HG02623 (cell line): ENCODE results near the gene GTF2I.
"Not testable (repeated sequence)": the region's sequence is repeated elsewhere in the genome, so short reads cannot be mapped to it uniquely, and the experiment has no call there.

Experiments
- ATAC-seq: cut with Tn5 transposase; IDR thresholded peaks from one replicate; pipeline ENCODE4 v1.9.1; 2021; ENCODE audit warnings: moderate library complexity; ENCODE audit not compliant: unreplicated experiment

GTF2I gene

DNA sequence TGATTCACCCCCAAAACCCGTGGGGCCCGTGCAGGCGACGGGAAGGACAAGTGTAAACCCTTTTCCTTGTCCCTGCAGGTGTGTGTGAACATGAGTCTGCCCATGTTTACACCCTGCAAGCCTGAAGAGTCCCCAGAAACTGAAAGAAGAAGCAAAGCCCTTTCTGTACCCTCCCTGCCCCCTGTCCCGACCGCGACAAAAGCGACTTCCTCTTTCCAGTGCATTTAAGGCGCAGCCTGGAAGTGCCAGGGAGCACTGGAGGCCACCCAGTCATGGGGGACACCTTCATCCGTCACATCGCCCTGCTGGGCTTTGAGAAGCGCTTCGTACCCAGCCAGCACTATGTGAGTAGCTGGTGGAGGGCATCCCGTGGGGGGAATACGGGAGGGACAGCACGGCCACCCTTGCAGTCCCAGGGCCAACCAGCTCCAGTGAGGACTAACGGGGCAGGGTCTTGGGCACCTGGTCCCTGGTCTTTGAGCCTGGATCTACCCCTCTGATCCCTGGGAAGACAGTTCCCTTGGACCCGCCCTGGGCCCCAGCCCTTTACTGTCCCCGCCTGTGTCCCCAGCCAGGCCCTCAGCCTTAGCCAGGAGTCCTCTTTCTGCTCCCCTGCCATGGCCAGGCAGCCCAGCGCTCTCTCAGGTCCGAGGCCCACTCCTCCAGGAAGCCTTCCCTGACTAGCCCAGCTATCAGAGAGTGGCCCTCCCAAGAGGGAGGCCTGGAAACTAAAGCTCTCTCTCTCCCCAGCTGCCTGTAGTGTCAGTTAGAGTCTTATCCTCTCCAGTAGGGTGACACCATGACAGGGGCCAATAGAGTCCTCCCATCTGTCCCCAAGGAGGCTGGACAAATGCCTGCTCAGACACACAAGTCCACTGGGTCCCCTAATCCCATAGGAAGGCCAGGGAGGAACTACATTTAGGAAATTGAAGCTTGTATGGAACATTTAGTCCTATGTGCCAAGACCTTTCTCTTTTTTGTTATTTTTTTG, 116.5 kb downstream of the GTF2I start, which contains the start of gene NCF1:
NCF1 (plus strand) TSS at position 252 of the 991 bp plus-strand sequence; CDS start at position 273, 21 bp downstream.
- peak; percentile 65 for ATAC-seq

DNA sequence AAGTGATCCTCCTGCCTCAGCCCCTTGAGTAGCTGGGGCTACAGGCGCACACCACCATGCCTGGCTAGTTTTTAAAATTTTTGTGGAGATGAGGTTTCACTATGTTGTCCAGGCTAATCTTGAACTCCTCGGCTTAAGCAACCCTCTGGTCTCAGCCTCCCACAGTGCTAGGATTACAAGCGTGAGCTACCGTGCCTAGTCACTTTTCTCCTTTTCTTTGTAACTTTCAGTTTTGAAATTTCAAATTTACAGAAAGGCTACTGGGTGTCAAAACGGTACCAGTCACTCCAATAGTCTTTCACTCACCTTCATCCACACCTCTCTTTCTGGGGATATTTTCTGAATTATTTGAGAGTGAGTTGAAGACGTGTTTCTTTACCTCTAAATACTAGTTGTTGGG, 117.6 kb downstream of the GTF2I start:
- peak; percentile 35 for ATAC-seq

- not testable (repeated sequence) for ATAC-seq
Measured at GRCh38 chr7:74779053-74779452, 121.5 kb downstream of the GTF2I start.

GRCh38 chr7:74781746-74782145, 124.2 kb downstream of the GTF2I start:
- ATAC-seq = not testable (repeated sequence)

DNA sequence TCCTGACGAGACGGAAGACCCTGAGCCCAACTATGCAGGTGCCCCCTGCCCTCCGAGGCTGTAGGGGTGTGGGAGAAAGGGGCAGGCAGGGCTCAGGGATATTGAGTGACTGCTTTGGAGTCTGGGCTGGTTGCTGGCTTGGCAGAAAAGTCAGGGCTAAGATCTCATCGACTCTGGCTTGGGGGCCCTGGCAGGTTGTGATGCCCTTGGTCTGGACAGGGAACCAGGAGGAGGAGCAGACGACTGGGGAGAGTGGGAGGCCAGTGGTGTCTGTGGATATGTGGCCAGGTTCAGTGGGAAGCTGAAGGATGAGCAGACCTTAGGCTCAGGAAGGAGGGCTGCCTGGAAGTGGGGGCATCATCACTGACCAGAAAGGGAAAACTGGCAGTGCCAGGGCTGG, 126.1 kb downstream of the GTF2I start:
- not testable (repeated sequence) for ATAC-seq

DNA sequence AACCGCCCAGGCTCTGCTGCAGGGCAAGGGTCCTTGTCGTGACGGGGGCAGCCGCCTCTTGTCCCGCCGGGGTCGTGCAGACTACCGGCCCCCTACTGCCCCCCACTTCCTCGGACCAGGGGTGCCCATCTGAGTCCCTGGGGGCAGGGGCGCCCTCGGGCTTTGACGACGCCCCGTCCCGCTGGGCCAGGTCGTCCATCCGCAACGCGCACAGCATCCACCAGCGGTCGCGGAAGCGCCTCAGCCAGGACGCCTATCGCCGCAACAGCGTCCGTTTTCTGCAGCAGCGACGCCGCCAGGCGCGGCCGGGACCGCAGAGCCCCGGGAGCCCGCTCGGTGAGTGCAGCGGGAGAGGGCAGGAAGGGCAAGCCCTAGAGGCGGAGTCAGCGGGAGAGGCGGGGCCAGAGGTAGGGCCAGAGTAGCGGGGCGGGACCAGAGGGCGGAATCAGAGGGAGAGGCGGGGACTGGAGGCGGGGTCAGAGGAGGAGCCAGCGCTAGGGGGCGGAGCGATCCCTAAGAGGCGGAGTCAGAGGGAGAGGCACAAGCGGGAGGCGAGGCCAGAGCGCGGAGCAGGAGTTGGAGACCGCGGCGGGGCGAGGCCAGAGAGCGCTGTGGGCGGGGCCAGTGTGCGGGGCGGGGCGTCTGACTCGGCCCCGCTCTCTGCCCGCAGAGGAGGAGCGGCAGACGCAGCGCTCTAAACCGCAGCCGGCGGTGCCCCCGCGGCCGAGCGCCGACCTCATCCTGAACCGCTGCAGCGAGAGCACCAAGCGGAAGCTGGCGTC, 131.0 kb downstream of the GTF2I start:
- ATAC-seq = peak; percentile 86

DNA sequence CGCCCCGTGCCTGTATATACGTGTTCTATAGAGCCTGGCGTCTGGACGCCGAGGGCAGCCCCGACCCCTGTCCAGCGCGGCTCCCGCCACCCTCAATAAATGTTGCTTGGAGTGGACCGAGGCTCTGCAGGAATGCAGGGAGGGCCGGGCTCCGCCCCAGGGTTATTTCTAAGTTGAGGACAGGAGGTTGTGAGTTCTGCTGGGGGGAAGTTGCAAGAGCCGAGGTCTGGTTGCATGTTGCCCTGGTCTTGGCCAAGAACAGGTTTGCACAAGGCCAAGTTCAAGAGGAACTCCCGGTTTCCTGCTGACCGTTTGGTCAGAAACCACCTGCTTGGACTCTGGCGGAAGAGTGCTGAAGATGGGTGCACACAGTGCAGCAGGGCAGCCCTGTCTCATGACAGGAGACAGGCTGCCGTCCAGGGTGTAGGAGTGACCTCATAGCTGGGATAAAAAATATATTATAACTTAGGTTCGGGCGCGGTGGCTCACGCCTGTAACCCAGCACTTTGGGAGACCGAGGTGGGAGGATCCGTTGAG, 131.8 kb downstream of the GTF2I start:
- not testable (repeated sequence) for ATAC-seq

DNA sequence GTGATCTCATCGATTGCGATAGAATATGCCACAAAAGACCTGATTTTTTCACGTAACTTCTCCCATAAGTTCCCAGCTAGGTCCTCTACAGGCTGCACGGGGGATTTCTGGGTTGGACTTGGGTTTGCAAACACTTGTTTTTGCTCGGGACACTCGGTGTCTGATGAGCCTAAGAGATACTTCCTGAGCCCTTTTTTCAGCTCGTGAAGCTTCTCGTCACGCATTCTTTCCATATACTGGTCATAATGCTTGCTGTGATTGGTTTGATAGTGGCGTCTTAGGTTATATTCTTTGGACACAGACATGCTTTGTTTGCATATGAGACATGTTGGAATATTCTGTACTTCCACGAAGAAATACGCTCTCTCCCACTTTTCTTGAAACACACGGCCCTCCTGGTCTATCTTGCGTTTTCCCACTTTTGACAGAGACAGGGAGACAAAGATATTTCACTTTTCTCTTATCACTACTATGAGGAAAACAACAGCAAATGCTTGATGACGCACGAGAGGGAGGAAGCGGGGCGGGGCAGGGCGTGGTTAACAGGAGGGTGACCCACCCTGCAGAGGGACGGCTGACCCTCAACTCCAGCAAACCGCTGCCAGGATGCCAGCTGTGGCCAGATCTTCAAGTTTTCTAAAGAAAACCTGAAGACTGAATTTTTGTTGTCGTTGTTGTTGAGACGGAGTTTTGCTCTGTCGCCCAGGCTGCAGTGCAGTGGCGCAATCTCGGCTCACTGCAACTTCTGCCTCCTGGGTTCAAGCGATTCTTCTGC, 140.5 kb downstream of the GTF2I start:
- ATAC-seq = not testable (repeated sequence)

GRCh38 chr7:74798644-74799043, 141.1 kb downstream of the GTF2I start:
- ATAC-seq = not testable (repeated sequence)
